Measurements from ENCODE around the gene TSGA10IP.

TSGA10IP gene

GRCh38 chr11:65918211-65919140 lies 26.8 kb upstream of the TSGA10IP start, which contains the start of gene C11orf68:
Gene C11orf68, minus strand, starts transcription at chr11:65919062. Its CDS starts 31 bp downstream, at chr11:65919031.
- no peak for DNase-seq (ENCODE audit: low read depth)

GRCh38 chr11:65919141-65919572 lies 26.1 kb upstream of the TSGA10IP start, which contains the start of gene DRAP1:
Gene DRAP1, plus strand, starts transcription at chr11:65919426. Its CDS starts 76 bp downstream, at chr11:65919502.
- peak; percentile 79 for DNase-seq (ENCODE audit: low read depth)

GRCh38 chr11:65919573-65920371 lies 25.5 kb upstream of the TSGA10IP start:
- no peak for DNase-seq (ENCODE audit: low read depth)

- no peak for DNase-seq (ENCODE audit: low read depth)
Observed at GRCh38 chr11:65920372-65920802, 24.9 kb upstream of the TSGA10IP start.

- DNase-seq (ENCODE audit: low read depth): no peak
Observed at GRCh38 chr11:65921033-65921555, 24.2 kb upstream of the TSGA10IP start.

- DNase-seq (ENCODE audit: low read depth): no peak
Observed at GRCh38 chr11:65921876-65922275, 23.4 kb upstream of the TSGA10IP start.

GRCh38 chr11:65922565-65922964 lies 22.7 kb upstream of the TSGA10IP start:
- DNase-seq (ENCODE audit: low read depth): no peak

GRCh38 chr11:65925397-65925796 lies 19.9 kb upstream of the TSGA10IP start:
- no peak for DNase-seq (ENCODE audit: low read depth)

- no peak for DNase-seq (ENCODE audit: low read depth)
Observed at GRCh38 chr11:65927904-65928397, 17.3 kb upstream of the TSGA10IP start.

- no peak for DNase-seq (ENCODE audit: low read depth)
Observed at GRCh38 chr11:65928667-65929066, 16.6 kb upstream of the TSGA10IP start.

GRCh38 chr11:65931773-65932557 lies 13.3 kb upstream of the TSGA10IP start:
- DNase-seq (ENCODE audit: low read depth): no peak

GRCh38 chr11:65932558-65932919 lies 12.7 kb upstream of the TSGA10IP start:
- DNase-seq (ENCODE audit: low read depth): no peak

- no peak for DNase-seq (ENCODE audit: low read depth)
Observed at GRCh38 chr11:65934014-65934413, 11.3 kb upstream of the TSGA10IP start.

GRCh38 chr11:65937766-65938165 lies 7.5 kb upstream of the TSGA10IP start:
- DNase-seq (ENCODE audit: low read depth): no peak

- no peak for DNase-seq (ENCODE audit: low read depth)
Observed at GRCh38 chr11:65941720-65942310, 3.5 kb upstream of the TSGA10IP start.

- no peak for DNase-seq (ENCODE audit: low read depth)
Observed at GRCh38 chr11:65942531-65942930, 2.7 kb upstream of the TSGA10IP start.

GRCh38 chr11:65944191-65944590 lies 1.1 kb upstream of the TSGA10IP start:
- DNase-seq (ENCODE audit: low read depth): no peak

- DNase-seq (ENCODE audit: low read depth): no peak
Observed at GRCh38 chr11:65944767-65945166, 513 bp upstream of the TSGA10IP start.

- DNase-seq (ENCODE audit: low read depth): no peak
Observed at GRCh38 chr11:65945941-65946558, 770 bp downstream of the TSGA10IP start.

GRCh38 chr11:65946655-65947054 lies 1.4 kb downstream of the TSGA10IP start:
- DNase-seq (ENCODE audit: low read depth): no peak

GRCh38 chr11:65947133-65947532 lies 1.9 kb downstream of the TSGA10IP start:
- no peak for DNase-seq (ENCODE audit: low read depth)
